Glutamatergic neuron (in vitro differentiated cells): ENCODE results near the gene AHI1. TPM values are rescaled to one million over a fixed set of nuclear protein-coding genes. Genes with fewer than 3 reads are reported as not detected.

Experiments used
- DNase-seq: peaks from one replicate; pipeline ENCODE4 v3.0.0; 2022
- H3K27ac Mint-ChIP-seq: one replicate; pipeline ENCODE4 v1.8.0; 2020; ENCODE audit warnings: mild to moderate bottlenecking, mixed read lengths, inconsistent platforms; ENCODE audit not compliant: unreplicated experiment
- H3K27me3 Mint-ChIP-seq: one replicate; pipeline ENCODE4 v1.8.0; 2020; ENCODE audit warnings: mild to moderate bottlenecking, moderate library complexity, mixed read lengths, inconsistent platforms; ENCODE audit not compliant: unreplicated experiment
- H3K36me3 Mint-ChIP-seq: one replicate; pipeline ENCODE4 v1.8.0; 2020; ENCODE audit warnings: mild to moderate bottlenecking, mixed read lengths, inconsistent platforms; ENCODE audit not compliant: unreplicated experiment
- H3K4me1 Mint-ChIP-seq: one replicate; pipeline ENCODE4 v1.8.0; 2020; ENCODE audit warnings: mild to moderate bottlenecking, low read depth, mixed read lengths, inconsistent platforms; ENCODE audit not compliant: unreplicated experiment
- H3K4me3 Mint-ChIP-seq: one replicate; pipeline ENCODE4 v1.8.0; 2020; ENCODE audit warnings: mild to moderate bottlenecking, mixed read lengths, inconsistent platforms; ENCODE audit not compliant: unreplicated experiment
- H3K9me3 Mint-ChIP-seq: one replicate; pipeline ENCODE4 v1.8.0; 2020; ENCODE audit warnings: mild to moderate bottlenecking, moderate library complexity, mixed read lengths, inconsistent platforms; ENCODE audit not compliant: unreplicated experiment
- total RNA-seq: library from RNA; stranded (reverse); fragmentation: NEBNext Ultra II Directional; extraction: Animal tissue kit (Norgen Biotek cat#: 25700); gene quantifications from one replicate; pipeline ENCODE4 v1.2.1, GENCODE V29; 2021; ENCODE audit not compliant: unreplicated experiment
- TF ChIP-seq, protein P1 (sequence below): fragments of 200-600 bp; sonication (generic); IDR thresholded peaks from one replicate; pipeline ENCODE4 v1.5.0; 2021; ENCODE audit not compliant: partially characterized antibody, unreplicated experiment

Gene AHI1
- total RNA-seq, 1 donor from 2014 or later: 11.1 TPM

DNA sequence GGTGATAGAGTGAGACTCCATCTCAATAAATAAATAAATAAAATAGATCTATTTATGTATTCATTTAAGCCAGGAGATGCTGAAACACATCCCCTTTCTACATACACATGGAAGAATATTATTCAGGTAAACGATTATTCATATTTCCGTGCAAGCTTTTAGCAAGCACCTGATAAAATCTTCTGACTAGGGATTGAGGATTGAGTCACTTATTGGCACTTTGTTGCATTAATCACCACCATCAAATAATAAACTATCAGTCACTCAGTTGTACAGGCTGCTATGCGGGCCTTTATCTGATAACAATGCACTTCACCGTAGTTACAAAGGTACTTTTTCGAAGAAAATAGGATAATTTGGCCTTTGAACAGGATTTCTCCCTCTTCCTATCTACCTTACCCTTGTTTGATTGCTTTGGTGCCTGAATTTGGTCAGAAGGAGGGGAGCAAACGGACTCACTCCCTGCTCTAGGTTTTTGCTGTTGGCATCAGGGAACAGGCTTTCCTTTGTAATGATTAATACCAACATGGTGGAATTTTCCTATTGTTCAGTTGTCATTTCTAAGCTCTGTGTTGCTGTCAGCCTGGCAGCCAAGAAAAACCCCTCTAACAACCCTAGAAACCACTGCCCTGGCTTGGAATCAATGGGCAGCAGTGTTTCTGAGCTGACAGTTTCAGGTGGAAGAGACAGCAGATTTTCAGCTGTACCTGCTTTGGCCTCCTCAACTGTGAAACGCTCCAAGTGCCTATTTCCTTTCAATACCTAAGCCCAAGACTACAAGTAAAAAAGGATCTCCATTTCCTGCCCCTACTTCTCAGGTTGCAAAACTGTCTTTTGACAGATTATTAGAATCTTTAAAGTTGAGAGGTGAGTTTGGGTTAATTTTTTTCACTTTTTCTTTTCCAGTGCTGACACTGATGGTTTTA lies 253.4 kb downstream of the AHI1 start:
- H3K27ac Mint-ChIP-seq: no peak overlapping the region
- H3K9me3 Mint-ChIP-seq: no peaks in the 10 kb centered on the region
- TF ChIP-seq, protein P1, sequence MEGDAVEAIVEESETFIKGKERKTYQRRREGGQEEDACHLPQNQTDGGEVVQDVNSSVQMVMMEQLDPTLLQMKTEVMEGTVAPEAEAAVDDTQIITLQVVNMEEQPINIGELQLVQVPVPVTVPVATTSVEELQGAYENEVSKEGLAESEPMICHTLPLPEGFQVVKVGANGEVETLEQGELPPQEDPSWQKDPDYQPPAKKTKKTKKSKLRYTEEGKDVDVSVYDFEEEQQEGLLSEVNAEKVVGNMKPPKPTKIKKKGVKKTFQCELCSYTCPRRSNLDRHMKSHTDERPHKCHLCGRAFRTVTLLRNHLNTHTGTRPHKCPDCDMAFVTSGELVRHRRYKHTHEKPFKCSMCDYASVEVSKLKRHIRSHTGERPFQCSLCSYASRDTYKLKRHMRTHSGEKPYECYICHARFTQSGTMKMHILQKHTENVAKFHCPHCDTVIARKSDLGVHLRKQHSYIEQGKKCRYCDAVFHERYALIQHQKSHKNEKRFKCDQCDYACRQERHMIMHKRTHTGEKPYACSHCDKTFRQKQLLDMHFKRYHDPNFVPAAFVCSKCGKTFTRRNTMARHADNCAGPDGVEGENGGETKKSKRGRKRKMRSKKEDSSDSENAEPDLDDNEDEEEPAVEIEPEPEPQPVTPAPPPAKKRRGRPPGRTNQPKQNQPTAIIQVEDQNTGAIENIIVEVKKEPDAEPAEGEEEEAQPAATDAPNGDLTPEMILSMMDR: no peak
- no peaks in the 10 kb centered on the region for H3K4me1 Mint-ChIP-seq
- no peaks in the 10 kb centered on the region for H3K27me3 Mint-ChIP-seq
- no peak for DNase-seq
- H3K36me3 Mint-ChIP-seq: no peaks in the 10 kb centered on the region
- no peak overlapping the region for H3K4me3 Mint-ChIP-seq

DNA sequence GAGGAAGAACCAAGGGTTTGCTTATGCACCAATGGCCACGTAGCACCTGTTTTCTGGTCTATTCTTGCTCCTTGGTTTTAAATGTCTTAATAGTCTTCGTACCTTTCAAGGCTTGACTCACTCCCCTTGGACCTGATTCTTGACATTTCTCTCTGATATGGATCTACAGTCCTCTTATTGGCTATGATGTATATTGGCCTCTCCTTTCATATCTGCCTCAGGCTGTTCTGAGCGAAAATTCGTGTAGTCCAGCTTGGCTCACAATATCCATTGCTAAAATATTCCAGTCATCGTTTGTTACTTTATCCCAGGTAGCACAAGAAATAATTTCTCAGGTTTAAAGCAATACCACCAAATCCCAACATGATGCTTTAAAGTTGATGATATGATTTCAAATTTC lies 256.8 kb downstream of the AHI1 start:
- H3K4me3 Mint-ChIP-seq: no peak overlapping the region
- DNase-seq: no peak
- H3K36me3 Mint-ChIP-seq: no peaks in the 10 kb centered on the region
- peaks cover 2% of the 10 kb centered on the region for H3K27me3 Mint-ChIP-seq
- H3K27ac Mint-ChIP-seq: no peak overlapping the region
- TF ChIP-seq, protein P1: no peak
- peaks cover 1% of the 10 kb centered on the region for H3K9me3 Mint-ChIP-seq
- no peaks in the 10 kb centered on the region for H3K4me1 Mint-ChIP-seq

DNA sequence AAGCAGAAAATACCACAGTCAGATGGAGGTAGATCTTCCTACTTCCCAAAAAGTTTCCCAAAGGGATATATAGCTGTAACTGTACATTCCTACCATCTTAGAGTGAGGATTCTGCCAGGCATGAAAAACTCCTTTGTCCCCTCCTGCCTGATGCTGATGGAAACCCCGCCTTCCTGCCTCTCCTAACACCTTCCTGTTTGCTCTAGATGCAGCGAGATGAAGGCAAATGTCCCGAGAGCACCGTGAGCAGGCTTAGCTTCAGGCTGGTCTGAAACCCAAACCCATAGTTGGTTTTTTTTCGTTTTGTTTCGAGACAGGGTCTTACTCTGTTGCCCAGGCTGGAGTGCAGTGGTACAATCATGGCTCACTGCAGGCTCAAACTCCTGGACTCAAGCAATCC lies 260.8 kb downstream of the AHI1 start:
- H3K9me3 Mint-ChIP-seq: peaks cover 1% of the 10 kb centered on the region
- no peak for DNase-seq
- no peak overlapping the region for H3K27ac Mint-ChIP-seq
- H3K4me1 Mint-ChIP-seq: no peaks in the 10 kb centered on the region
- H3K36me3 Mint-ChIP-seq: no peaks in the 10 kb centered on the region
- no peak overlapping the region for H3K4me3 Mint-ChIP-seq
- TF ChIP-seq, protein P1: no peak
- H3K27me3 Mint-ChIP-seq: peaks cover 3% of the 10 kb centered on the region

DNA sequence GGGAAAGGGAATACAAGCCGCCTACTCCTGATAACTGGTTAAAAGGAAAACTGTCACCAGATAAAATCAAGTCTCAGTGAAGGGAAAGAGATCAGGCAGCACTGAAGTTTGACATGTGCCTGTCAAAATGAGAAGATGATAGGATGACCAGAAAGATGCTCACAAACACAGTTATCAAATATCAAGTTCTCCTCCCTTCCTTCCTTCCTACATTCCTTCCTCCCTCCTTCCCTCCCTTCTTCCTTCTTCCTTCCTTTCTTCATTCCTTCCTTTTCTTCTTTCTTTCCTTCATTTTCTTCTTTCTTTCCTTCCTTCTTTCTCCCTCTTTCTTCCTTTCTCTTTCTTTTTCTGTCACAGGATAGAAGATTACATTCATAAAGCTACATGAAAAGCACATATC lies 261.2 kb downstream of the AHI1 start:
- H3K9me3 Mint-ChIP-seq: peaks cover 1% of the 10 kb centered on the region
- H3K4me3 Mint-ChIP-seq: no peak overlapping the region
- no peaks in the 10 kb centered on the region for H3K36me3 Mint-ChIP-seq
- TF ChIP-seq, protein P1: no peak
- peaks cover 3% of the 10 kb centered on the region for H3K27me3 Mint-ChIP-seq
- DNase-seq: no peak
- H3K27ac Mint-ChIP-seq: no peak overlapping the region
- H3K4me1 Mint-ChIP-seq: no peaks in the 10 kb centered on the region

DNA sequence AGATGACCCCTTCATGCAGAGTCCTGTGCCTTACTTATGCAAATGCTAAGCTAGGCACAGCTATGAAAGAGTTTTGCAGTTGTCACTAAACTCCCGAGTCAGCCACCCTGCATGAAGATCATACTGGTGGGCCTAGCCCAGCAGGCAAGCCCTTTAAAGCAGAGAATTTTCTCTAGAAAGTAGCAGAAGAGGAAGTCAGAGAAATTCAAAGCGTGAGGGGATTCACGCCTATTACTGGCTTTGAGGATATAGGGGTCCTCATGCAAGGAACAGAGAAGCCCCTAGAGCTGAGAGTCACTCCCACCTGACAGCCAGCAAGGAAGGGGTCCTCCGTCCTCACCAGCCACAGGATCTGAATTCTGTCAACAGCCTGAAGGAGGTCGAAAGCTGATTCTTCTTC lies 261.8 kb downstream of the AHI1 start:
- TF ChIP-seq, protein P1: no peak
- Mint-ChIP-seq H3K36me3 (no peaks in the 10 kb centered on the region), H3K4me1 (no peaks in the 10 kb centered on the region), H3K27me3 (peaks cover 3% of the 10 kb centered on the region), H3K4me3 (no peak overlapping the region), H3K9me3 (peaks cover 1% of the 10 kb centered on the region), H3K27ac (no peak overlapping the region)
- no peak for DNase-seq
